Caco-2 (cell line): Measurements from ENCODE around the gene NUMB. TPM values are rescaled to one million over a fixed set of nuclear protein-coding genes. Genes with fewer than 3 reads are reported as not detected.

Experiments used
- BruUV-seq: library from RNA; stranded (reverse); fragments of 400-500 nt; replicated peaks from 2 replicates; lab custom pipeline; 2021; lab: Mats Ljungman, UMichigan
- CTCF ChIA-PET: fragments of 300-600 bp; sonication (Branson Sonifier 250); formaldehyde crosslinking; loops from one replicate; lab custom pipeline; 2022; ENCODE audit warnings: antibody characterized with exemption; lab: Charles Lee
- POLR2A ChIA-PET: fragments of 300-600 bp; sonication (Branson Sonifier 250); formaldehyde crosslinking; loops from one replicate; lab custom pipeline; 2022; ENCODE audit warnings: antibody characterized with exemption; lab: Charles Lee
- DNase-seq, 2 experiments: peaks; one replicate each; pipeline versions ENCODE4 v3.0.0 to v3.0.0-alpha.2; 2020 to 2022
- H3K27me3 ChIP-seq: replicated peaks from 2 replicates; pipeline ENCODE4 v1.6.0; 2011; ENCODE audit warnings: low read length; ENCODE audit not compliant: control insufficient read depth, insufficient read depth
- H3K36me3 ChIP-seq: 2 replicates; pipeline ENCODE4 v1.5.1; 2011; ENCODE audit warnings: low read length; ENCODE audit not compliant: control insufficient read depth, insufficient read depth
- H3K4me1 ChIP-seq: fragments of 250-450 bp; sonication (Bioruptor Pico); 2 replicates; pipeline ENCODE4 v1.5.1; 2020; ENCODE audit warnings: mild to moderate bottlenecking
- H3K4me3 ChIP-seq: 2 replicates; pipeline ENCODE4 v1.5.1; 2011; ENCODE audit warnings: low read depth, mild to moderate bottlenecking, control low read depth, low read length
- H3K9me3 ChIP-seq: fragments of 250-450 bp; sonication (Bioruptor Pico); 2 replicates; pipeline ENCODE4 v1.5.1; 2020; ENCODE audit warnings: mild to moderate bottlenecking, moderate library complexity
- H3K27ac Mint-ChIP-seq: one replicate; pipeline ENCODE4 v1.8.0; 2022; ENCODE audit warnings: mixed read lengths; ENCODE audit not compliant: unreplicated experiment
- H3K27me3 Mint-ChIP-seq: one replicate; pipeline ENCODE4 v1.8.0; 2022; ENCODE audit warnings: mixed read lengths; ENCODE audit not compliant: insufficient read depth, unreplicated experiment
- H3K36me3 Mint-ChIP-seq: one replicate; pipeline ENCODE4 v1.8.0; 2022; ENCODE audit warnings: mild to moderate bottlenecking, mixed read lengths; ENCODE audit not compliant: insufficient read depth, unreplicated experiment
- H3K4me1 Mint-ChIP-seq: one replicate; pipeline ENCODE4 v1.8.0; 2022; ENCODE audit warnings: low read depth, mixed read lengths; ENCODE audit not compliant: unreplicated experiment
- H3K4me3 Mint-ChIP-seq: one replicate; pipeline ENCODE4 v1.8.0; 2022; ENCODE audit warnings: mild to moderate bottlenecking, moderate library complexity, mixed read lengths; ENCODE audit not compliant: unreplicated experiment
- H3K9me3 Mint-ChIP-seq: one replicate; pipeline ENCODE4 v1.8.0; 2022; ENCODE audit warnings: mixed read lengths; ENCODE audit not compliant: unreplicated experiment
- intact Hi-C: fragments of 100-400 bp; cut with micrococcal nuclease; formaldehyde crosslinking; loops from one replicate; pipeline ENCODE4 v1.10.0; 2022; ENCODE audit not compliant: unreplicated experiment
- total RNA-seq: library from RNA; stranded (reverse); gene quantifications from 2 replicates; pipeline ENCODE4 v1.2.3, GENCODE V29; 2022
- TF ChIP-seq, protein P1 (sequence below), 2 experiments: fragments of 200-600 bp in 1 of 2; IDR thresholded peaks; 1 replicate in 1 of 2; 2 replicates in 1 of 2; pipeline versions ENCODE4 v1.5.1 to v1.8.0; 2011 to 2022; ENCODE audit warnings: antibody characterized with exemption in 1 of 2, control low read depth in 1 of 2, inconsistent platforms in 1 of 2, low read depth in 1 of 2, low read length in 1 of 2, mild to moderate bottlenecking in 1 of 2, moderate library complexity in 1 of 2; ENCODE audit not compliant: insufficient read depth in 1 of 2, severe bottlenecking in 1 of 2, unreplicated experiment in 1 of 2

Gene NUMB
- total RNA-seq, 1 experiment from 2014 or later, result 67.6 TPM

DNA sequence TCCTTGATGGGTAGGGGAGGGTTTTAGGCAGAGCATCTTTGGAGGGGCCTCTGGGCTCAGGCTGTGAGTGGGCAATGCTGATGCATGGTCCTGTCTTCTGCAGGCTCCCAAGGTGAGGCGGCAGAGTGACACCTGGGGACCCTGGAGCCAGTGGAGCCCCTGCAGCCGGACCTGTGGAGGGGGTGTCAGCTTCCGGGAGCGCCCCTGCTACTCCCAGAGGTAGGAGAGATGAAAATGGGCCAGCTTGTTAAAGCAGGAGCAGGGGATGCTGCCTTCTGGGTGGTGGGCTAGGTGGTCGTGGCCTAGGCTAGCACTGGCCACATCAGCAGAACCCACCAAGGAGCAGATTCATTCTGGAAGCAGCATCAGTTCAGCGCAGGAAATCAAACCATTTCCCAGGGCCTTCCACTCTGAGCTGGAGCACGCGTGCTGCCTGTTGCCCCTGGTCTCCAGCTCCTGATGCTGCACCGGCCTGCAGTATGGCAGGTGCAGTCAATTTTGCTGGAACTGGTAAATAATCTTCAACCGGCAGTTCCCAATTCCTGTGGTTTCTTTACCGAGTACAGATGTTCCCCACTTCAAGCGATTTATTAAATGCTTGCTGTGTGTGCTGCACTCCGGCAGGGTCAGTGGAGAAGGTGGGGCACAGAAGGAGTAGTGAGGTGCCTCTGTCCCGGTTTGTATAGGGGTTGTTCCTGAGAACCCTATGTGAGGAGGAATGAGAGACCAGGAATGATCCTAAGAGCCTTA, 213.6 kb downstream of the NUMB start:
- Histone ChIP-seq H3K4me3 (no peak overlapping the region), H3K4me1 (no peaks in the 10 kb centered on the region), H3K27me3 (no peaks in the 10 kb centered on the region), H3K9me3 (no peaks in the 10 kb centered on the region), H3K36me3 (no peaks in the 10 kb centered on the region)
- no peaks in the 10 kb centered on the region for H3K9me3 Mint-ChIP-seq
- H3K27ac Mint-ChIP-seq, result no peak overlapping the region
- intact Hi-C loops, result no loop called here
- no peak for DNase-seq
- no TSS peak for BruUV-seq
- POLR2A ChIA-PET, result no interaction called here
- no peak overlapping the region for H3K4me3 Mint-ChIP-seq
- H3K4me1 Mint-ChIP-seq, result no peaks in the 10 kb centered on the region
- TF ChIP-seq, protein P1, sequence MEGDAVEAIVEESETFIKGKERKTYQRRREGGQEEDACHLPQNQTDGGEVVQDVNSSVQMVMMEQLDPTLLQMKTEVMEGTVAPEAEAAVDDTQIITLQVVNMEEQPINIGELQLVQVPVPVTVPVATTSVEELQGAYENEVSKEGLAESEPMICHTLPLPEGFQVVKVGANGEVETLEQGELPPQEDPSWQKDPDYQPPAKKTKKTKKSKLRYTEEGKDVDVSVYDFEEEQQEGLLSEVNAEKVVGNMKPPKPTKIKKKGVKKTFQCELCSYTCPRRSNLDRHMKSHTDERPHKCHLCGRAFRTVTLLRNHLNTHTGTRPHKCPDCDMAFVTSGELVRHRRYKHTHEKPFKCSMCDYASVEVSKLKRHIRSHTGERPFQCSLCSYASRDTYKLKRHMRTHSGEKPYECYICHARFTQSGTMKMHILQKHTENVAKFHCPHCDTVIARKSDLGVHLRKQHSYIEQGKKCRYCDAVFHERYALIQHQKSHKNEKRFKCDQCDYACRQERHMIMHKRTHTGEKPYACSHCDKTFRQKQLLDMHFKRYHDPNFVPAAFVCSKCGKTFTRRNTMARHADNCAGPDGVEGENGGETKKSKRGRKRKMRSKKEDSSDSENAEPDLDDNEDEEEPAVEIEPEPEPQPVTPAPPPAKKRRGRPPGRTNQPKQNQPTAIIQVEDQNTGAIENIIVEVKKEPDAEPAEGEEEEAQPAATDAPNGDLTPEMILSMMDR (IDR thresholded peaks at IDR 0.05; ENCODE audit: insufficient read depth in 1 of 2, low read depth in 1 of 2, low read length in 1 of 2, severe bottlenecking in 1 of 2, unreplicated experiment in 1 of 2), result no peak
- no peaks in the 10 kb centered on the region for H3K27me3 Mint-ChIP-seq
- CTCF ChIA-PET, result interaction anchor here (0.5 kb wide), 1 partner anchor 264 kb away, joined by 4 read pairs; no protein-coding TSS in a partner anchor
- H3K36me3 Mint-ChIP-seq, result no peaks in the 10 kb centered on the region

DNA sequence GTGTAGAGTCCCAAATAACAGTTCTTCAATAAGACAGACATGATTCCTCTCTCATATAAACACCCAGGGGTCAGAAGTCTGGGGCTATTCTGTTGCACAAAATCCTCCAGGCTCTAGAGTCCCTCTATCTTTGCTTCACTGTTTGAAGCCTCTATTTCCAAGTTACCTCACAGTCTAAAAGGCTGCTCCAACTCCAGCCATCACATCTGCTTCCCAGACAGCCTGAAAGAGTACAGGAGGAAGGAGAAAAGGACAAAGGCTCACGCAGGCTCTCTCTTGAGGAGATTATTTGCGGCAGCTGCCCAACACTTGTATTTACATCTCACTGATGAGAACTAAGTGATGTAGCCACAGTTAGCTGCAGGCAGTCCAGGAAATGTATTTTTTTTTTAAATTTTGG, 214.6 kb downstream of the NUMB start:
- BruUV-seq, result no TSS peak
- Mint-ChIP-seq H3K4me3 (no peak overlapping the region), H3K27me3 (no peaks in the 10 kb centered on the region), H3K4me1 (no peaks in the 10 kb centered on the region), H3K27ac (no peak overlapping the region), H3K9me3 (no peaks in the 10 kb centered on the region), H3K36me3 (no peaks in the 10 kb centered on the region)
- Histone ChIP-seq H3K4me3 (no peak overlapping the region), H3K9me3 (no peaks in the 10 kb centered on the region), H3K27me3 (no peaks in the 10 kb centered on the region), H3K4me1 (peaks cover under 1% of the 10 kb centered on the region; the same call in 1 of the 2 replicates), H3K36me3 (no peaks in the 10 kb centered on the region)
- intact Hi-C loops, result no loop called here
- ChIA-PET POLR2A (no interaction called here), CTCF (no interaction called here)
- TF ChIP-seq, protein P1 (IDR thresholded peaks at IDR 0.05; ENCODE audit: insufficient read depth in 1 of 2, low read depth in 1 of 2, low read length in 1 of 2, severe bottlenecking in 1 of 2, unreplicated experiment in 1 of 2), result no peak
- DNase-seq, result no peak

DNA sequence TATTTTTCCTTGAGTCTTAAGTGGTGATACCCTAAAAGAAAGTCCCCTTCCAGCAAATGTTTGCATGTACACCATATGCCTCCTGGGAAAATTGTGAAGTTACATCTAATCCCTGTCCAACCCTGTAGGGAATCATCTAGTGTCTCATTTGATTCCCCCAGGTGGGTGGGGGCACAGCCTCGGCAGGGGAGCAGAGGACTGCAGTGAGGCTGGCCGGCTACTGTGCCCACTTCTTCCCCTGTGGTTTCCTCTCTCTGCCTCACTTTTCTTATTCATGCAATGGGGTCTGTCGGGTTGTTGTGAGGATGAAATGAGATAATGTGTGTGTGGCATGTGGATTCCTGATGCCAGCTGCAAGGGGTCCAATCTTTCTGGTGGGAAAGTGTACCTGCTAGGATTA, 215.0 kb downstream of the NUMB start:
- Histone ChIP-seq H3K27me3 (no peaks in the 10 kb centered on the region), H3K36me3 (no peaks in the 10 kb centered on the region), H3K4me1 (peaks cover 5% of the 10 kb centered on the region; the same call in 1 of the 2 replicates), H3K4me3 (no peak overlapping the region), H3K9me3 (no peaks in the 10 kb centered on the region)
- BruUV-seq, result no TSS peak
- Mint-ChIP-seq H3K9me3 (no peaks in the 10 kb centered on the region), H3K27ac (no peak overlapping the region), H3K4me1 (no peaks in the 10 kb centered on the region), H3K4me3 (no peak overlapping the region), H3K36me3 (no peaks in the 10 kb centered on the region), H3K27me3 (no peaks in the 10 kb centered on the region)
- no peak for DNase-seq
- TF ChIP-seq, protein P1 (IDR thresholded peaks at IDR 0.05; ENCODE audit: insufficient read depth in 1 of 2, low read depth in 1 of 2, low read length in 1 of 2, severe bottlenecking in 1 of 2, unreplicated experiment in 1 of 2), result no peak
- CTCF ChIA-PET, result no interaction called here
- intact Hi-C loops, result no loop called here
- POLR2A ChIA-PET, result no interaction called here
